HG03565 (cell line): Measurements from ENCODE around the gene ORM1.
A peak's percentile ranks its signal among the peaks of the same experiment; 100 is the strongest.

Experiments
- ATAC-seq: cut with Tn5 transposase; IDR thresholded peaks from one replicate; pipeline ENCODE4 v1.9.1; 2021; ENCODE audit warnings: mild to moderate bottlenecking, moderate library complexity; ENCODE audit not compliant: unreplicated experiment

Gene ORM1

DNA sequence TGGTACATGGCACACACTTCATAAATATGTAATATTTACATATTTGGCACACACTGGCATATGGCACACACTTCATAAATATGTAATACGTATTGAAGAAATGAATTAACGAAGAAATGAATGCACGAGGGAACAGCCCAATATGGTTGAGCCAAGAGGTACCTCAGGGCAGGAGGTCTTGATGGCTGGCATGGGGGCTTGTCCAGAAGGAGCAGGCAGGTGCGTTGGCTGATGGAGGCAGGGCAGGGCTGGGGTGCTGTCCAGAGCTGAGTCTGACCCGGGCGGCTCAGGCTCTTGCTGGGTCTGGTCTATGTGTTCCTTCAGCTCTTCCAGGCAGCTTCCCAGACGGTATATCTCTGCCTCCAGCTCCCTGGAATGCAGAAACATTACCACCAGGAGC is 38.6 kb downstream of the ORM1 start:
- no peak for ATAC-seq

DNA sequence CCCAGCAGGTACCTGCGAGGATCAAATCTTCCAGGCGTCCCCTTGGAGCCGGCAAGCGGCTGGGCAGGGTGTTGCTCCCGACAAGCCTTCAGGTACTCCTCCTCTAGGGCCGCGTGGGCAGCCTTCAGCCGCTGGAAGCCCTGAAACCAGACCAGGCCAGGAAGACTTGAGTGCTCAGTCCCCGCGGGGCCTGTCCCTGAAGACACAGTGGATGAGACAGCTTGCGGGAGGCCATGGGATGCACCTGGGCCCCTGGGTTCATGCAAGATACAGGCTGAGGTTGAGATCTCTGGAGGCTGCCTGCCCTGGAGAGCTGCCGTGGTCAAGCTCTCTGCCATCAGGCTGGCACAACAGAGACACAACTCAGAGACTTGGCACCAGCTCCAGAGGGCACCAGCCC is 39.5 kb downstream of the ORM1 start:
- ATAC-seq, result no peak

DNA sequence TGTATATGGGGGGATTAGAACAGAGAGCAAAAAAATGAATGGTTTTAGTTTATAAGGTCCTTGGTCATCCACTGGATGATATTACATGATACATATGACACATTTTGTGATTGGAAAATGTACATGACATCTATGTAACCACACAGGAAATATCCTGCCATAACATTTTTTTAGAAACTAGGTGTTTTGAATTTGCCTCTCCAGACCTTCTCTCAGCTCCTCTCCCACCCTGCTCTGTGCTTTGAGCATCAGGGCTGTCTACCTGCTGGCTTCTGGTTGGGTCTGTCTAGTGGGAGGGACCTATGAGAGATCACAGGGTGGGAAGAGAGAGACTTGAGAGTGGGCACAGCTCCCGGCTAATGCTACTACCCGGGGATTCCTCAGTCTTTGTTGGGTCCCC is 40.5 kb downstream of the ORM1 start:
- no peak for ATAC-seq

DNA sequence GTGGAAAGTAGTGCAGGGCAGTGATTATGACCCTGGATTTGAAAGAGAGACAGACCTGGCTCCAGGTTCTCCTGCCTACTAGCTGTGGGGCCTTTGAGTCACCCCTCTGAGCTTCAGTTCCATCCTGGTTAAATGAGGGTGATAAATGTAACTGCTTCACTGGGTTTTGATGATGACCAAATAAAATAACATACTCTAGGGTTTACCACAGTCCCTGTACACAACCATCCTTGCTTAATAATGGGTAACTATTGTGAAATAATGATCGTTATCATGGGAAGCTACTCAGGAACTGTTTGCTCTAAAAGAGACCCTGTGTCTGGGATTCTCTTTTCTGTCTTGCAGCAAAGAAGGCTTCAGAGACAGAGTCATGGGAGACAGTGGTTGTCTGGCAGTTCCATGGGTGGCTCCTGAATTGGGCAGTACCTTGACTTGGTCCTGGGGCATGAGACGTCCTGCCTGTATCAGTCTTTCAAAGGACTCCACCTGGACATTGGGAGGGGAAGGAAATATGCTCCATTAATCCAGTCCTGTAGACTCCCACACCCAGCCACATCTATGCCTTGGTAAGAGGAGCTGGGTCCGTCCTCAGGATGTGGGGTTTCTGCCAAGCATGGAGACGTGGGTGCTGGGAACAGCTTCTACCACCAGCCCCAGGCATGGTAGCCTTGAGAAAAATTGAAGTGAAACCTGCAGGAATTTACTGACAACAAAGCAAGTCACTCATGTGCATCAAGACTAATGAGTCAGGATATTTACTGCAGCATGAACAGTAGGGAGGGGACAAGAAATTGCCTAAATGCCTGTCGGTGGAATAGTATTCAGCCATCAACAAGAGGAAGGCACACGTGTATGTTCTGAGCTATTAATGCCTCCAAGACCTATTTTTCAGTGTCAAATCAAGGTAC is 41.5 kb downstream of the ORM1 start:
- ATAC-seq, result no peak

DNA sequence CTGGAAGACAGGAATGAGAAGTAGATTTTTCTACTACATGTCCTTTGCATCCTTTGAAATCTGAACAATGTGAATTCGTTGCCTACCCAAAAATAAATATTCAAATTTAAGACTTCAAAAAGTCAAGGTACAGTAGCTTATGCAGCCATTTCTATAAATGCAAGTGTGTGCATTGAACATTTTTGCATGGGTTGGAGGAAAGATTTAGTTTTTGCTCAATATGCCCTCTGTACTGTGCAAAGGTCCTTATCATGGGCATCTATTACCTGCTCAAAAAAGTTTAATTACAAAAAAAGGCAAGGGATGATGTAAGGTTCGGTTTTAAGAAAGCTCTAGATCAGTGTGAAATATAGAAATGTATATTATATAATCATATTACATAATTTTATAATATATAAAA is 42.3 kb downstream of the ORM1 start:
- no peak for ATAC-seq

DNA sequence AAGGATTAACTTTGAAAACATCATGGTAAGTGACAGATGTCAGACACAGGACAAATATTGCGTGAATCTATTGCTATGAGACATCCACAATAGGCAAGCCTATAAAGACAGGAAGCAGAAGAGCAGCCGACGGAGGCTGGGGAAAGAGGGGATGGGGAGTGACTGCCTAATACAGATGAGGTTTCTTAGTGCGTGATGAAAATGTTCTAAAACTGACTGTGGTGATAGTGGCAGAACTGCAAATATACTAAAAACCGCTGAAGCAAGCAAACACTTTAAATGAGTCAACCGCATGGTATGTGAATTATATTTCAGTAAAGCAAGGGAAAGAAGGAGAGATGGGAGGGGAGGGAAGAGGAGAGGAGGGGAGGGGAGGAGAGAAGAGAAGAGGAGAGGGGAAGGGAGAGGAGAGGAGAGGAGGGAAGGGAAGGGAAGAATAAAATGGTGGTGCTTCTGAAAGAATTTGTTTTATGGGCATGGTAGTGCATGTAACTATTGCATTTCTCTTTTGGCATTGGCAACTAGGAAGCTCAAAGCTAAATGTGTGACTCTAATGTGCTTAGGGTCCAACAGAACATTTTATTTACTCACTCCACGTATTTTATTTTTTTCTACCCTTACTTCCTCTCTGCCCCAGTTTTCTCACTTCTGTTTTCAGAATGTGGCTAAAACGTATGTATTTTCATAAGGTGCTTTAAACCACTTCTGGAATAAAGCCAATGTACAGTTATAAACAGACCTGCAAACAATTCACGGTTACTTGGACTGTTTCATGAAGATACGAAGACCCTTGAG is 43.6 kb downstream of the ORM1 start:
- ATAC-seq, result peak; percentile 42

DNA sequence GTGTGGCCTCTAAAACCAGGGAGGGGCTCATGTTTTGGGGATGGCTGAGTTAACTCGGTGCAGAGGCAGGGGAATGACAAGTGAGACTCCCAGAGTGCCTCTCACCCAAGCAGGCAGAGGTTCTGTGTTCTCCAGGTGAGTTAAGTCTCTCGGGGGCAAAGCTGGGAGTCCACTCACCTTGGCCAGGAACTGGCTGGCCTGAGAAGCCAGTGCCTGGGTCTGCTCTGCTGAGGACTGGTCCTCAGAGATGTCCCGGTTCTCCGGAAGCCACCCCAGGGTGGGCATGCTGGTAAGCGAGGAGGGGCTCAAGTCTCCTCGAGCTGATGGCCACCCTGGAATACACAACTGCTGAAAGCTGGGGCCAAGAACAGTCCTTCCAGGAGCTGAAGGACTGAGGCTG is 44.5 kb downstream of the ORM1 start:
- no peak for ATAC-seq

DNA sequence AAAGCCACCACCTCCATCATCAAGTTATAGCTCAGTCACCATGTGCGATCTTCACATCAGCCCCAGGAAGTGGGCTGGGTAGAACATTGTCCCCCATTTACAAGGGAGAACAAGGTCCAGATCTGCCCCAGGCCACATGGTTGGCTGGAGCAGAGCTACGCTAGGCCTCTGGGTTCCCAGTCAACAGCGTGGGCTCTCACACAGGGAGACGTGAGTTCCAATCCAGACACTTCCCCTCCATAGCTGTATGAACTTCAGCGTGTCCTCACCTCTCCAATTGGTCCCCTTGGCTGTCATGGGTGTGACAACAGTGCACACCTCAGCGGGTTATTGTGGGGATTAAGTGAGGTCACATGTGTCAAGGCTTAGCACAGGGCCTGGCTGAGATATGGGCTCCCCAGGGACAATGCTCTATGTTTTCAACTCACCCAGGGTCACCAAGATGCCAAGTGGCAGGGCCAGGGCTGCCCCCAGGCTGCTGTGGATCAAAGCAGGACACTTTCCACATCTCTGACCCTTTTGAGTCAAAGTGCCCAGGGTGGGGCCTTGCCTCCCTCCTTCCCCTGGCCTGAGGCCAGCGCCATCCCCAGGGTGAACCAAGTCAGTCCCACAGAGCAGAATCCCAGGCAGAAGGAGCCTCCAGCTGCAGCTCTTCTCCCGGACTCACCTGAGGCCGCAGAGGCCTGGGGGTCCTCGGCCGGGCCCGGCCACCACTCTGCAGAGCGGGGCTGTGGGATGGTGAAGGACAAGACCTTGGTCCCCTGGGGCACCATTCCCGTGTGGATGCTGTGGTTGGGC is 45.1 kb downstream of the ORM1 start:
- no peak for ATAC-seq

DNA sequence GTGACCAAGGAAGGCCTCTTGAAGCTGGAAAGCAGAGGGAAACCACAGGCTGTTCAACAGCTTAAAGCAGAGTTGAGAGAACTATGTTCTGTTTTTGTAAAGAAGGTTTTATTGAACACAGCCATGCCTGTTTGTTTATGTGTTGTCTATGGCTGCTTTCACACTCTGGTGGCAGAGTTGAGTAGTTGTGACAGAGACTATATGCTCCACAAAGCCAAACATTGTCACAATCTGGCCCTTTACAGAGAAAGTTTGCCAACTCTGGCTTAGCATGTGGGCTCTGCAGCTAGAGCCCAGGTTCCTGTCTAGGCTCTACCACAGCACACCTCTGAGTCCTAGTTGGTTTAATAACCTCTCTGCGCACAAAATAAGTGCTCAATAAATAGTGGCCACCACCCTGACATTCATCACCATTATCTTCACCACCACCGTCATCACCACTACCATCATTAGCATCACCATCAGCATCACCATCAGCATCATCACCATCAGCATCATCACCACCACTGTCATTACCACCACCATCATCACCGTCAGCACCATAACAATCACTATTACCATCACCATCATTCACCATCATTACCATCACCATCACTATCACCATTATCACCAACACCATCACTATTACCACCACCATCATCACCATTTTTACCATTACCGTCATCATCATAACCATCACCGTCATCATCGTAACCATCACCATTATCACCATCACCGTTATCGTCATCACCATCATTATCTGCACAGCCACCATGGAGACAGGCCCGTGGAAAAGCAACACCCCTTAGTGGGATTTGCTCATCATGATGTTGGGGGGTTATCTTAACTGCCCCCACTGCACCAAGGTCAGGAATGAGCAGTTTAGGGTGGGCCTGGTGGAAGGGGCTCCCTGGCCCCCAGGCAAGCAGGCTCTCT is 46.6 kb downstream of the ORM1 start:
- ATAC-seq, result no peak

DNA sequence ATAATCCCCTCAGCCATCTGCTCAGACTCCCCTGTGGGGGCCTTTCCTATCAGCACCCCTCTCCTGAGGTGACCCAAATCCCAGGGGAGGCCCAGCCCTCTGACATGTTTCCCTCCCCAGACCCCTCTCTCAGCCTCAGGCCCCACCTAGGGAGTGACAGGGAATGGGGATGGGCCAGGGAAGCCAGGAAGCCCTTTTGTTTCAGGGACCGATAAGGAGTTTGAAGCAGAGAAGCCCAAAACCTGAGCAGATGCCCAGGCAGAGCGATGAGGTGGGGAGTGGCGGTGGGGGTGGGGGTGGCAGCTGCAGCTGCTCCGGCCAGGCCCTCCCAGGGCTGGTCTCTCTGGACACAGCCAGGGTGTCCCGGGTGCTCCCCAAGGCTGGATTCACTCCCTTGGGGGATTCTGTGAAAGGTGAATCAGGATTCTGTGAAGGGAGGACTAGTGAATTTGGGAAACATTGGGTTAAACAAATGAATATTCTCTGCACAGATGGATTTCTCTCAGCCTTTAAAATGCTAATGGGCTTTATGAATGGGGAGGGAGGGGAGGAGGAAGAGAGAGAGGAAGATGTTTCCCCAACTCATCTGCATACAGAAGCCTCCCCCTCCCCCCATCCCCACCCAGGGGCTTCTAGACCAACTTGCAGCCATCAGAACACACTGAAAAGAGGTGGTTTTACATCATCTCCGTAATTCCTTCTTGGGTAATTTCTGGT is 47.5 kb downstream of the ORM1 start:
- no peak for ATAC-seq

DNA sequence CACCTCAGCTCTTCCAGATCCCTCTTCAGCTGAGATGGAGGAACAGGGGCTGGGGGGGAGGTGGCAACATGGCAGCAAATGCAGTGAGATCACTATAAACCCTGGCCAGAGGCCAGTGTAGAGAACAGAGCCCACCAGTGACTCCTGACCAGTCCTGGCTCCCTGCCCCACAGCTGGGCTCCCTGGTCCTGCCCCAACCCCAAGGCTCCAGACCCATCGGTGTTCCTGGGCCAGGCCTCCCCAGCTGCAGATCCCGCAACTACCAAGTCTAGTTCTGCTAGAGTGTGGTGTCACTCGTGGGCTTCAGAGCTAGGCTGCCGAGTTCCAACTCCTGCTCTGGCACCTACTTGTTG is 48.0 kb downstream of the ORM1 start:
- ATAC-seq, result no peak

DNA sequence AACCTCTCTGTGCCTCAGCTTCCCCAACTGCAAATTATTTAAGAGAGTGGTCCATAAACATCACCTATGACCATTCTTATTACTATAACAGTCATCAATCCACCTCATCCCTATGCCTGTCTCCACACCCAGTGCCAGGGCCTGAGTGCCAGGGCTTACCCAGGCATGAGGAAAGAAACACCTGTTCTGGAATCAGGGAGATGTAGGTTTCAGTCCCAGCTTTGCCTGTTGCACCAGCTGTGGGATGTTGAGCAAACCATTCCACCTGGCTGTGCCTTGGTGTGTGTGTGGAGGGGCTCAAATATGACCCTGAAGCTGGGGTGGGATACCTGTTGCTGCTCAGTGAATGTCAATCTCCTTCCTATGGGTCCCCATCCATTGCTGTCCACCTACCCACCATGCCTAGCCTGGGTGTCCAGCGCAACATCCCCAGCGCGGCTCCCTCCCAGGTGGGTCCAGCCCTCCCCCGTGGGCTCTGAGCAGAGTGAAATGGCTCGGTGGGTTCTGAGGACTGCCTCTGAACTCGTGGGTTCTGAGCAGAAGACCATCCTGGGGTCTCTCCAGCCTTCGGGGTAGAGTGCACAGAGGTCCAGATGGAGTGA is 48.5 kb downstream of the ORM1 start:
- no peak for ATAC-seq

DNA sequence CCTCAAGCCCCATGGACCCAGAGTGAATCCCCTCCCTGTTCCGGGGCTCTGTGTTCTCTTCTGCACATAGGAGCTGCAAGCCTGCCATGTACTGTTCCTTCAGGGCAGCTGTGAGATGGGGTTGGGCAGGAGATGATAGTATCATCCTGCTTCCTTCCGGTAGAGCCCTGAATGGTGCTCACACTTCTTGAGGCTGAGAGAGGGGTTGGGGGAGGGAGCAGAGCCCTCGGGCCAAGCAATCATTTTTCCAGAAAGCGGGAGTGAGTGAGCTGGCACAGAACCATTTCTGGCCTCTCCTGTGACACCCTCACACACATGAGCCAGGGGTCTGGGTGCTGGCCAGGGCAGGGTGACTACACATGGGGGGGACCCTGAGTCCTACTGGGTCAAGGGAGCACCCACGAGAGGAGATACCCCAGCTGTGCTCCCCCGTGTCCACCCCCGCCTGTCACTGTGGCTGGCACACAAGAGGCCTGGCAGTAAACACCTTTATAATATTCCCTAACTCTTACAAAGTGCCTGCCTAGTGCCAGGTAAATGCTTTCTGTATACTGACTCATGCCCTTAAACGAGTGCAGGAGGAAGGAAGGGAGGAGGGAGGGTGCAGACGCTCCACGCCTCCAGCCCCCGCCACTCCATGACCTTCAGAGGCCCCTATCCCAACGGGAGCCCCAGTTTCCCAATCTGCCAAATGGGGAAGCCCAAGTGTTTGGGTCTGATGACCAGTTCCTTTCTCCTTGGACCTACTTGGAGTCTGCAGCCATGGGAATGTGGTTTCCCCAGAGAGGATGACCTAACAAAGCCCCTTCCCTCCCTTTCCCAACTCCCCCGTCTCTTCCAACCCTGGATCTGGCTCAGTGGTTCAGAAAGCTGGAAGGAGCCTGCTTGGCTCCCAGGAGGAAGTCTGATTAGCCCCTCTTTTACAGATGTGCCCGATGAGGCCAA is 49.3 kb downstream of the ORM1 start:
- ATAC-seq, result no peak

DNA sequence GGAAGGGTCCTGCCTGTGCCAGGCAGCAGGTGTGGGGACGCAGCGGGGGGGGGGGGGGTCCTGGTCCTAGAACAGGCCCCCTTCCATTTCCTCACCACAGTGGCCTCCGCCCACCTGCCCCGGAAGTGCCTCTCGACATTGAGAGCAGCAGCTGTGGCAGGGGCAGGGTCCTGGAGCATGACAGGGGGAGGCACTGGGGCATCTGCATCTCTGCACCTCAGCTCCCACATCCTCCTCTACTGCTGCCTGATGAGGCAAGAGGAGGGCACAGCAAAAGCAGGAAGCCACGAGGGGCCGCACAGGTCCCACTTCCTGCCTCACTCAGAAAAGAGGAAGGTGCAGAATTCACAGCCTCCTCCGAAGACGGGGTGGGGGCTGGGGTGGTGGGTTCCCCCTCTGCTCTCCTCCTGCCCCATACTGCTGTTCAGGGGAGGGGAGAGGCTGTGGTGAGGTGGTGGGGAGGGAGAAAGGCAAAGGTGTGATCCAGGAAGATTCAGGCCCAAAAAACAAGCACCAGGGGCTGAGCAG is 50.1 kb downstream of the ORM1 start:
- peak; percentile 89 for ATAC-seq

DNA sequence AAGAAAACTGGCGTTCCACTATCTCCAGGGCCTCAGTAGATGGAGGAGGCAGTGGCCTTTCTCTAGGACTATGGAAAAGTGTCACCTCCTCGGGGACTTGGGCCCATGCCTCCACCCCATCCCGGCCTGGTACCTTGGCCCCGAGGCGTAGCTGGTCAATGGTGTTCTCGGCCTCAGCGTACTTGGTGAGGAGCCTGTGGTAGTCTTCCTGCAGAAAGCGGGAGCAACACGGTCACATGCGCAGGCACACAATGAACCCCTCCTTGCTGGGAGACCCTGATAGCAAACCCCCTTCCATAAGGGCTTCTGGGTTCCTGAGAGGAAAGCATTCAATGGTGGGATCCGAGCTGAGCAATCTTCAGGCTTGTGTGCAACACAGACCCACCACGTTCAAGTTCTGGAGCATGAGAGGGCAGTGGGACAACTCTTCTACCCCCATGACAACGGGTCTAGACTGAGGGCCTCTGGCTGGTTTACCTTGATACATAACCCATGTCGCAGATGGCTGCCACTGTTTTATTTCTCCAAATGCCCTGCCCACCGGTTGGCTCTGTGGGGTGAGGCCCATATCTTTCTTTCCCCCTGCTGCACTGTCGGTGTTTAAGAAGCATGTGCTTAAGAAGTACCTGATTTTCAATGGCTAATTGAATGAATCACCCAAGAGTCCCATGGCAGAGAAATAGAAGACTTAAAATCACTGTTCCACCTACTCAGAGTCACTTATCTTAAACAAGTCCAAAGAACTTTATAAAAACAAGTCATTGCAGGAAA is 51.2 kb downstream of the ORM1 start:
- no peak for ATAC-seq

DNA sequence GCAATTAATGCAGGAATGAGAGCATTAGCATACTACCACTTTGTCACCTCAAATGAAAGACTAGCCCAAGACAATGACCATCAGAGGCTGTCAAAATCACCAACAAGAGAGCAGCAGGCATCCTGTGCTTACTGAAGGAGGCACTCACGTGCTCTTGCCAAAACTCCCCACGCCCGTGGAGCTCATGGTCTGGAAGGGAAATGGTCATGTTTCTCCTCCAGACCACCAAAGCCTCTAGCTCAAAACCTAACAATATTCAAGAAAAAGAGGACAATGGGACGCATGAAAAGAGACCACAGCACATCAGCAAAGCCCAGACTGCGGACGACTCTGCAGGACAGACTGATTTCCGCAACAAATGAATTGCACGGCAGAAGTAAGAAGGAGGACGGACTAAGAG is 52.0 kb downstream of the ORM1 start:
- ATAC-seq, result no peak
